HCT116 (cell line): ENCODE measurements around the gene TSPAN15.

ENCODE experiments used
- CTCF ChIP-seq, 3 experiments: fragments of 200-600 bp in 1 of 3; sonication (generic) in 1 of 3; IDR thresholded peaks in 2 of 3; conservative IDR thresholded peaks in 1 of 3; 2 replicates each; pipeline ENCODE4 v1.5.1; 2012 to 2017; ENCODE audit warnings: low read depth in 2 of 3, low read length in 2 of 3, antibody characterized with exemption in 1 of 3, borderline replicate concordance in 1 of 3, control low read depth in 1 of 3, mild to moderate bottlenecking in 1 of 3, mixed read lengths in 1 of 3, mixed run types in 1 of 3, moderate library complexity in 1 of 3; ENCODE audit not compliant: insufficient read depth in 1 of 3
- ELF1 ChIP-seq: IDR thresholded peaks from 2 replicates; pipeline ENCODE4 v1.6.1; 2012; ENCODE audit warnings: low read depth, borderline replicate concordance
- YY1 ChIP-seq: IDR thresholded peaks from 2 replicates; pipeline ENCODE4 v1.6.1; 2011; ENCODE audit warnings: low read length, low read depth, moderate library complexity, mild to moderate bottlenecking; ENCODE audit not compliant: insufficient replicate concordance; ENCODE audit errors: extremely low read depth

- TF ChIP-seq CTCF (IDR thresholded peaks at IDR 0.05 in 2 of 3, conservative IDR thresholded peaks at IDR 0.05 in 1 of 3; ENCODE audit: borderline replicate concordance in 1 of 3, insufficient read depth in 1 of 3, low read depth in 2 of 3, low read length in 2 of 3) (no peak), YY1 (no peak), ELF1 (no peak)
Measured at GRCh38 chr10:69463886-69464285, 12.6 kb downstream of the TSPAN15 start.
